SIG-M5 treated with dmso at 0.1 percent for 504 hours (cell line): Measurements from ENCODE around the gene PDZRN3.
"Not testable (repeated sequence)": the region's sequence is repeated elsewhere in the genome, so short reads cannot be mapped to it uniquely, and the experiment has no call there.

Source experiments
- DNase-seq: peaks from one replicate; lab custom pipeline; 2025; ENCODE audit not compliant: unreplicated experiment; lab: John Stamatoyannopoulos, UW

Gene PDZRN3

DNA sequence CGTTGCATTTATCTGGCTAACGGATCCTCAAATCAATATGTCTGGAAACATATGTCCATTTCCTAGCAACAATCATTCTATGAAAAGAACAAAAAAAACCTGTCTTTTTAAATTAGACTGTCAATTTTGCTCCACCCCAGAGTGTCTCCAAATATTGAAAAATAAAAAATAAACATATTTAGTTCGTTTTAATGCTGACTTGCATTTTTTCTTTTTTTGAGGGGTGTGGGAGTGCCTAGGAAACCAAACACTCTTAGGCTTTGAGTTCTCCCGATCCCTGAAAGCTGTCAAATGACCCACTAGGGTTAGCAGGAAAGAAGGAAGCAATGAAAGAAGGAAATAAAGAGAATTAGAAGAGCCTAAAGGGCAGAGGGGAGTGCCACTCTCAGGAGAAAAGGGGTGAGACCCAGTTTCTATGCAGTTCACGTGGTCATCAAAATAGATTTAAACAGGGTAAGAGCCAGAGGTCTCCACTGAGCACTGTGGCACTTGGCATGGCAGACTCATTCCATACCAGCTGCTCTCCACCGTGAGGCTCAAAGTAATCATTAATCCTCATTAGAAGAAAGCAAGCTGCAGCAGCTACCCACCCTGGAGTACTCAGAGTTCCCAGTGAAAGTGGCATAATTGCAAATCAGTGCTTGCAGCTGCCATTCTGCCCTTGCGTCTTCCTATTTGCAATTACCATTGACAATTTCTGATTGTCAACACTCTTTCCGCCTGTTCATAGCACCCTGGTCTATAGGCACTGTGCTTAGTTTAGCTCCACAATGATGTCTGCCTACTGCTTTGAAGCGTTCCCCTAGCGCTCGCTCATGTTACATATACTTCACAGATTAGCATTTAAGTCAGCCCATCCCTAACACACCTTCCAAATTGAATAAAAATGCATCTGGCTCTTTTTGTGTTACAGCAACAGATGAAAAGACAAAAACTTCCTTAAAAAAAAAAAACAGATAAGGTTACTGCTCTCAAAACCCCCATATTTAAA lies 32.3 kb downstream of the PDZRN3 start:
- no peak for DNase-seq

DNA sequence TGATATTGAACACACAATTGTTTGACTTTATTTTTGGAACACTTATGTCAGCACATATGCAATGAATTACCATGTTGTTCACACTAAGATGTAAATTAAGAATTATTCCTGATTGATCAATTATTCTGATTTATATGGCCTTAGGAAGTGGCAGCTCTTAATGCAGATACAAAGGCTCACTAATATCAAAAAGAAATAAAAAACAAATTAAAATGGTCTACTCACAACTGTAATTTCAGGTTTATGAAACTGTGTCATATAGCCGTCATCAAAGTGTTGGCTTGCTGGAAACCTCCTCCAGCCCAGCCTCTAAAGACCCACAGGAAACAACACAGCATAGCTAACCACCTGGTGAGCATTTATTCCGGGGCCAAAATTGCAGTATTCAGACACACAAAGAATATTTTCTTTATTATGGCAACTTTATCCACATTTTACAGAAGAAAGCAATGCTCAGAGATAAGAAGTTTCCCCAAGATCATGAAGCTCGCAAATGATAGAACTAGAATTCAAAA lies 33.4 kb downstream of the PDZRN3 start:
- DNase-seq = no peak

DNA sequence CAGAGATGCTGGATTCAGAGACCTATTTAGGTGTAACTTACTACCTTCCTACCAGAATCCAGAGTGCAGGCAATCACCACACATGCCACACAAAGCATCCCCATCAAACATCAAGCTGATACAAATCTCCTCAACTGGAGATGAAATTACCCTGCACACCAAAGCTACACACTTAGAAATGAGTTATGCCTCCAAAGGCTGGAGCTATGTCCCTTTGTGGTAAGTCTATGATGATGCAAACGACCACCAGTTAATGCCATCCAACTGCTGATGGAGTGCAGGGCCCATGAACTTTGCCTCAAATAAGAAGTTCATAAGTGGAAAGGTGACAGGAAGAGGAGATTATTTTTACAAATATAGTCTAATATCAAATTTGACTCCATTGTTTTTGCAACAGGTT lies 38.1 kb downstream of the PDZRN3 start:
- no peak for DNase-seq

DNA sequence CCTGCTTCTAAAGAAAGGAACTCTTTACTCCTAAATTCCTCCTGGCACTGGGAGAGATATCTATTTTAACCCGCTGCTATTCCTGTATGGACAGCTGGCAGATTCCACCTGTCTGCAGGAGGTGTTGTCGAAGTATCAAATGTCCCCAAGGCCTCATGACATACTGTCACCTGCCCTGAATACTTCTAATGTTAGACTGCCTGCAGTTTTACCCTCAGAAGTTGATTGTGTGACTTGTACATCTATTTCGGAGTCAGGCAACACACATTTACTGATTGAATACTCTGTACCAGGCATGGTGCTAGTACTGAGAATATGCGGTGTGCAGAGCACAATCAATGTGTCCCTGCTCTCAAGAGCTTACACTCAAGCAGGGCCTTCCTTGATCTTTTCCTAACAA lies 38.6 kb downstream of the PDZRN3 start:
- no peak for DNase-seq

DNA sequence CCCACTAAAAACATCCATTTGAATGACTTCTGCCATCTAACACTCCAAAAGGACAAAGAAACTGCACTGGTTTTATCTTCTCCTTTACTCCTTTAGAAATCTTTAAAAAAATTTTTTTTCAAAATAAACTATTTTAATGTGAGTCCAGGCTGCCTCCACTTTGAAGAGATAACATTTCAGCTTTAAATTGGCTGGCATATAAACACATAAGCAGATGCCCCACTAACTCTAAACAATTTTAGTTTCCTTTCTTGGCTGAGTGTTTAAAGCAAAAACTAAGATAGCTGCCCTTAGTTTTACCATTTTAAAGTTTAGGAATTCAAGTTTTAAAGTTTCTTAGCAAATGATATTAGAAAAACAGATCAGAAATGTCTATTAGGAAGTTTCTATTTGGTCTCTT lies 39.9 kb downstream of the PDZRN3 start:
- DNase-seq = no peak

DNA sequence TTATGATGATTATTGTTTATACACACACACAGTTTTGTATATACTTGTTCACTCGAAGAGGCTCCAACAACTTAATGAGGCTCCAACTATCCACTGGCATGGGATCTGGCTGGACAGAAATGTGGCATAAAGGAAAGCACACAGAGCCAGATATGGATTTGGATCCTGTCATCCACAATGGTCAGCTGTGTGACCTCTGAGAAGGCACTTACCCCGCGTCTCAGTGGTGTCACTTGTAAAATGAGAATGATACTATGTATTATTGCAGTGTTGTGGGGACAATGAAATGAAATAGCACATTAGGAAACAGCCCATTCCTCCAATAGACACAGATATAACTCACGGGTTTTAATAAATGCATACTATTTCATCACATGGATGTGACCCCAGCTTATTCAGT lies 42.2 kb downstream of the PDZRN3 start:
- DNase-seq = no peak

DNA sequence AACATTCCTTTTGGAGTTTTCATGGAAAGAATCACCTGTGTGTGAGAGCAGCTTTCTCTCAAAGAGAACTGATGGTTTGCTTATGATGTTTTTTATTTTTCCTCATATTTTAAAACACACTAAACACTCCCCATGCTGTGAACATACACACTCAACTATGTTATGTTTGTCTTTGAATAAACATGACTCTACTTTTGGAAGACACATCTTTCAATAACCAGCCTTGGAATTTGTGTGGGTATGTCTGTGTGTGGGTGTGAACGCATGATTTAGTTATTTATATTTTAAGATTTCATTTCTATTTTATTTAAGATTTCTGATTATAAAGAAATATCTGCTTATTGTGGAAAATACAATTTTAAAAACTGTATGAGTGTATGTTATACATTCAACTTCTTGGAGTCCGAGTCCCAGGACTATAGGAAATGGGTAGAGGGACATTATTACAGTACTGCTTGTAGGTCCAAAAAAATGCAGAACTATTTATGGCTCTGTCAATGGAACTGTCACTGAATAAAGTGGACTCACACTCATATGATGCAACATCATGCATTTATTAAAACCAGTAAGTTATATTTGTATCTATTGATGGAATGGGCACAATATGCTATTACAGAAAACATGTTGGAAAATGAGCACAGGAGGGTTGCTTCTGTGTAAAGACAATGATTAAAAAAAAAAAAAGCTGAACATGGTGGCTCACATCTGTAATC lies 43.5 kb downstream of the PDZRN3 start:
- DNase-seq = no peak

DNA sequence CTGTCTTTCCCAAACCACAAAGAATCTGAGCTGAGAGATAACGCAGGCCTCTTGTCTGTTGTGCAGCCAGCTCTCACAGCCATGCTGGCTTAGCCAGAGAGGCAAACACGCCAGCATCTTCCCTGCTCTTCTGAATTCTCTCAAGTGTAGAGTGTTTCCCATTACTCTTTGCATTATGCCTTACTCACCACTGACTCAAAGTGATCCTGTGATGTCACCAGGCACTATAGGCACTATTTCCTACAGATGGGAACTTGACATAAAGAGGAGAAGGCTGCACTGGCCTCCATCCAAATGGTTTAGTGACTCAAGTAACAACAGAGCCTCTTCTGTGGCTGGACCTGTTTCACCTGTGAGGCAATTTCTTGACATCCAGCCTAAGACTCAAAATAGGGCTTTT lies 44.4 kb downstream of the PDZRN3 start:
- DNase-seq = peak; percentile 11

DNA sequence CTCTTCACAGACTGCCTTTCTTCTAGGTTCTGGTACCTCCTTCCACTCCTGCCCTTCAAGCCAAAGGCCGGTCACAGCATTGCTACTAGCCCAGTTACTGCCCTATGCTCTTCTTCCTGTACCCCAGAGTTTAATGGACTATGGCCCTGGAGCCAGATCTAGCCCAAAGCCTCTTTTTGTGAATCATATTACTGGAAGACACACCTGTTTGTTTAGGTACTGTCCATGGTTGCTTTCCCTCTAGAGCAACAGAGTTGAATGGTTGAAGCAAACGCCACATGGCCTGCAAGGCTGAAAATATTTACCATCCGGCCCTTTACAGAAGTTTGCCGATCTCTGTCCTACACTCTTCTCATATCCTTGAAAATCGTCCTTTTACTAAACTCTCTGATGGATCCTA lies 47.0 kb downstream of the PDZRN3 start:
- DNase-seq = no peak

DNA sequence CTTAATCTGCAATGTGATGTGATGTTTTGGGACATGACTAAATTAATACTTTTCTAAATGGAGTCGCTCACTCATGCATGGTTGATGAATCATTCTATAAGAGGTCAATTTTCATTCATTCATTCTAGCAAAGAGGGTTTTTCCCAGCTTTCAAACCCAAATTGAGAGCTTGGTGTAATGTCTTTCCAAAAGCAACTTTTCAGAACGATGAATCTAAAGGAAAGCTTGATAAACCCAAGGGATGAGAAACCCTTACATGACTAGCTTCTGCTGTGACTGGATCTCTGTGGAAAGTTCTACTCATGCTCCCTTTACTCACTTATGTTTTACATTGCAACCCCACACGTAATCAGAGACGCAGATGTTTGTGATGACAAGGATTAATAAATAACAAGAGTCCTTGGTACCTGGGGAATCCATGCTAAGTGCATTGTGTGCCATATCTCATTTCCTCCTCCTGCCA lies 47.7 kb downstream of the PDZRN3 start:
- DNase-seq = no peak

DNA sequence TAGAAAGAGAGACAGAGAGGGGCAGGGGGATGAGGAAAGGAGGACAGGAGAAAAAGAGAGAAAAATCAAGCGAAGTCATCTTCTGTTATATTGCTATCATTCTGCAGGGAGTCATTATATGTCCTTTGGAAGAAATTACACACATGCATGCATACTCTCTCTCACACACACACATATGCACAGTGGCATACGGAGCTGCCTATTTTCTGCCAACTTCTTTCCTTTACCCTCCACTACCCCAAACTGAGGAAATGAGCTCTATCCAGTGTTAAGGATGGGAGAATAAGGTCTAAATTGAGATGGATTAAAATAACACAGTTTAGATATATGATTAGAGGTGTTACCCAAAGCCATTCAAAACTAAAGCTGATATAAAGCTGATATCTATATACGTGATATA lies 48.8 kb downstream of the PDZRN3 start:
- no peak for DNase-seq

DNA sequence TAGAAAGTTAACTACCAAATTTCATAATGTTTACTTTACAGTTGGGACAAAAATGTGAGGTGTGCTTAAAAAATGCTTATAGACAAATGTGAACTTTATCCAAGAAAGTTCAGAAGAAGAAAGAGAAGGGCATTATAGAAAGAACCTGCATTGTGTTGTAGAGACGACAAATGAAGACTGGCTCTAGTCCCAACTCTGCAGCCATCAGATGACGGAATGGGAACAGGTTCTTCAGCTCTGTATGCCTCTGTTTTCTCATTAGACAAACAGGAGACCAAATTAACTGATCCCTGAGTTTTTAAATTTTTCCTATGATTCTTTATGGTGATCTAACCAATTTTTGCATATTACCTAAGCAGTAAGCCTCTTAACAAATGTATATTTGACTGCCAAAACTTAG lies 49.2 kb downstream of the PDZRN3 start:
- DNase-seq = no peak

DNA sequence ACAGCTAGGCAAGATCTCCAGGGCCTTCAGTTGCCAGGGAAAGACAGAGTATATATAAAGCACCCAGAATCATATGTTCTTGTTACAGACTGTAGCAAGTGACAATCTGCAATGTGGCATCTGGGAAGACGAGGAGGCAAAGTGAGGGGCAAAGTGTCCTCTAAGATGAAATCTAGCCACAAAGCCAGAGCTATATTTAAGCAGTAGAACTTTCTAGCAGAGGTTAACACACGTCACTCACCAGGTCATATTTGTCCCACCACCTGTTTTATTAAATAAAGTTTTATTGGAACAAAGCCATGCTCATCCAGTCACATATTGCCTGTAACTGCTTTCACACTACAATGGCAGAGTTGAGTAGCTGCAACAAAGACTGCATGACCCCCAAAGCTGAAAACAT lies 51.5 kb downstream of the PDZRN3 start:
- DNase-seq = no peak

DNA sequence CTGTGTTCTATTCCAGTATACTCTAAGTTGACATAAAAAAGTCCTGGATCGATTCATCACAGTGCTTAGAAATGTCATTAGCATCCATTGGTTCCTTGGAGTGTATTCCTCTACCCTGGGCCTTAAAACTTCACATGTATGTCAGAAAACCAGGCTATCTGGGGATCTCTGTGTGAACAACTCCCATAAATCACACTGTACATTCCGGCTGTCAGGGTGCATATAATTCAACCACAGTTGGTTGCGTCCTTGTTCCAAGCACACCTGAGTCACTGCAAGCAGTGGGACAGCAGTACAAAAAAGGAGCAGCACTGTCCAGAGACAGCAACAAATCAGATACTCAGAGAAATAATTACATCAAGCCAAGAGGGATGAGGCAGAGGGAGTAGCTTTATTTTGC lies 52.4 kb downstream of the PDZRN3 start:
- no peak for DNase-seq

DNA sequence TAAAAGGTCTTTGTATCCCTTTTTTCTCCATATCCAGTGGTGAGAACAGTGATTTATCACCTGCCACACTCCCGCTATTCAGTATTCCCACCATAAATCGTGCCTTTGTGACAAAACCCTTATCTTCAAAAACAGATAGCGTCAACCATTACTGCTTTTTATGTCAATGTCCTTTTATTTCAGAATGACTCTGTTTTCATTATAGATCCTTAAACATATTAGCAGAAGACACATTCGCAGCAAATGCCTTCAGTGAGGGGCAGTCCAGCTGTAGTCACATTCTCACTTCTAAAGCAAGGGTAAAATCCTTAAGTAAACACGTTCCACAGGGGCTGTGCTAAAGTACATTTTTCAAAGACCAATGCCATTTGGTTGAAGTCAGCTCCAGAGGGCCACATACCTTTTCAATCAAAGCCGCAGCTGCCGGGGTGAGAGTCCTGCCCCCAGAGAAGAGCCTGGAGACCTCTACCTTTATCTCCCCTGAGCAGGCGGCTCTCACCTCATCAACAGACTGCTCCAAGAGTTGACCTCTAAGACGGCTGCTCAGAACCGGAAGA lies 53.4 kb downstream of the PDZRN3 start:
- DNase-seq = no peak

DNA sequence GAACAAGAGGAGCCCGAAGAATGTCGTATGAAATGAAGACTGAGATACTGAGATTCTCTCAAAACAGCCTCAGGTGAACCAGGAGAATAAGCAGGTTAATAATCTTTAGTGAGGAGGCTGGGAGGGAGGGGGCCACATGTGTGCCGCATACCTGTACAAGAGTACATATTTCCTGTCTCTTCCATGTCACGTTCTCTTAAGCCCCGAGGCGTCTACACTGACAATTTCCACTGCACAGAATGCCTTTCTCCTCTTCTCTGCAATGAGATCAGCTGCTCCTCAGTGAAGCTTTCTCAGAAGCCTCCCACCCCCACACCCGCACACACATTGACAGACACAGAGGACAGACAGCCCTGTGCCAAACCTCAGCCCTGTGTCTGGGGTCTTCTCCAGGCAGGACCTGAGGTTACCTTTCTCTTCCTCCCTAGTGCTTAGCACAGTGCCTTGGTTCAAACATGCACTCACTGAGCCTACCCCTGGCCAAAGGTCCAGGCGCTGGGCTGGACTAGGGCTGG lies 55.4 kb downstream of the PDZRN3 start:
- no peak for DNase-seq

DNA sequence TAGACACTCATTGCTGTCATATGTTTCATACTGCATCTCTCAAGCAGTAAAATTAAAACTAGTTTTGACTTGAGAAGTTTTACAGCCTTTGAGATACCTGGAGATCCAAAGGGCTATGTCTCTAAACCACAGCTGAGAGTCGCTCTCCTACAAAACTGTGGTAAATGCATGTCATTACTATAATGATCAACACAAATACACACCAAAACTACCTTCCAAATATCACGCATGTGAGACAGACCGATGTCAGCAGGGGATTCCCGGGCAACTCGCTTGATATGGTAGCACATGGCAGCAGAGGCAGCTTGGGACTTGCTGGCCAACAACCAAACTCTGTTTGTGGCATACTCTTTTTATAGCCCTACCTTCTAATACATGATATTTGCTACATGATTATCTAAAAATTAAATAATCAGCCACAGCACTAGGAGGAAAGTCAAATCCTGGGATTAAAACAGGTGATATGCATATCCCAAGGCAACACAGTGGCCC lies 56.3 kb downstream of the PDZRN3 start:
- no peak for DNase-seq

DNA sequence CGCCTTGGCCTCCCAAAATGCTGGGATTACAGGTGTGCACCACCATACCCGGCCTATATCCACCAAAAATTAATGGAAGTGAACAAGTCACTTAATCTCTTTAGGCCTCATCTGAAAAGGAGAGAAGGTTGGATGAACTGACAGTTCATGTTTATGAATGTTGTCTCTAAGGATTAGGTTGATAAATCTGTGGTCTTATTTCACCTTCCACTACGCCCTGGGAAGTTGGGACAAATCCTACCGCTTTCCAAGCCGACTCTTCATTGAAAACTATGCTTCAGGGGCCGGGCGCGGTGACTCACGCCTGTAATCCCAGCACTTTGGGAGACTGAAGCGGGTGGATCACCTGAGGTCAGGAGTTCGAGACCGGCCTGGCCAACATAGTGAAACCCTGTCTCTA lies 59.4 kb downstream of the PDZRN3 start:
- not testable (repeated sequence) for DNase-seq

DNA sequence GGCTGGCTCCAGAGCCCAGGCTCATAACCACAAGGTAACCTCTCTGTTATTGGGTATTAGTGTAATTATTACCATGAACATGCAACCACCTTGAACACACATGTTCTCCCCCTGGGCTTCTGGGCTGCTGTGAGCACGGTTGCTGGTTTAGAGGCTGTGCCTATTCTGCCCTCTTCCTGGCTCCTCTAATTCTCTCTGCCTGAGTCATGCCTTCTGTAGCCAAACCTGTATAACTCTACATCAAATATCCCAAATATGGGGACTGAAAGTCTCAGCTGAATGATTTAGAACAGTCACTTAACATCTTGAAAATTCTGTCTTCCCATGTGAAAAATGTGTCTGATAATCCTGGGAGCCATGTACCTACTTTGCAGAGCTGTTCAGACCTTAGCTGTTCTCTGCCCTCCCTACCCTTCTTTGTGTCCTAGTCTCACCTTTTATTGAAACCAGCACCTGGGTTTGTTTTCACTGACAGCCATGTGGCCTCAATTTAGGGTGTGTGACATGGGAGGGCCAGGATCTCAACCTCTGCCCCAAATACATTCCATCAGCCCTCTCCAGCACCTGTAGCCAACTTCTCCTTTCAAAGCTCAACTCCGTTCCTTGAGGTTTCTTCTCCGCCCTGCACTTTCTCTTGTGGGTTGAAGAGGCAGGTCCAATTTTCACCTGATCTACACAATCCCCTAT lies 60.7 kb downstream of the PDZRN3 start:
- no peak for DNase-seq

DNA sequence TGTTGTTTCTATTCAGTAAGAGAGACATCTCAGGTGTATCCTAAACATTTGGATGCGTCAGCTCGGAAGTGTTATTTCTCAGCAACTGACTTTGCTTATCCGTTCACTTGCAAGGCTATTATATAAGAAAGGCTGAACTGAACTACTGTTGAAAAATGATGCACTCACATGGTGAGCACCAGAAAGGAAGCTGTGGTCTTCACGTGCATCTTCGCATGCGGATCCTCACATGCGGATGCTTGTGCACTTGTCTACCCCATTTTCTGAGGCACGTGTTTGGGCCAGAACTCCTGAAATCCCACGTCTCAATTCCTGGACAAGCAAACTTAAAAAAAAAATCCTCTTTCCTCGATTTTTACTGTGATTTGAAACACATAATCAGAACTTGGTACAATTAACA lies 63.2 kb downstream of the PDZRN3 start:
- DNase-seq = no peak

DNA sequence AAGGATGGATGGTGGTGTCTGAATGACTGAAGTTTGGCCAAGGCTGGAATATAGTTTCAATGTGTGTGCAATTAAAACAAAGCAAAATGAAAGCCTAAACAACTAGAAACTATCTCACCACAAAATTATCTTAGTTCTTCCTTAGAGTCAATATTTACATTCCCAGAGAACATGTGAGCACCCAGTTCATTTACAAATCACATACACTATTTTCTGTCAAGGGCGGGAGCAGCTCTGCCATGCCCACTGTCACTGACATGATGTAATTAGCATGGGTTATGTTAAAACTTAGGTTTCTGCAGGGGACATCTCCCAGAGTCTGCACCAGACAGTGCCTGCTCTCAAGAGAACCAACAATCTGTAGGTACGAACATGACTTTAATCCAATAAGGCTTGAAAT lies 65.0 kb downstream of the PDZRN3 start:
- no peak for DNase-seq
